Fibroblast of the conjunctiva (primary cell): ENCODE results near the gene STXBP1.
A peak's percentile ranks its signal among the peaks of the same experiment; 100 is the strongest.

Experiments used
- DNase-seq: peaks from one replicate; pipeline ENCODE4 v3.0.0-alpha.2; 2010; ENCODE audit warnings: low read depth

Gene STXBP1

GRCh38 chr9:127611899-127612790, at the start of gene STXBP1:
Gene STXBP1, plus strand, starts transcription at chr9:127612277. Its CDS starts 127 bp downstream, at chr9:127612404.
- peak; percentile 62 for DNase-seq

GRCh38 chr9:127562279-127562796, 49.7 kb upstream of the STXBP1 start:
- no peak for DNase-seq

- DNase-seq: no peak
Measured at GRCh38 chr9:127562841-127563401, 49.2 kb upstream of the STXBP1 start.

GRCh38 chr9:127563579-127563978, 48.5 kb upstream of the STXBP1 start:
- DNase-seq: no peak

GRCh38 chr9:127565231-127565630, 46.8 kb upstream of the STXBP1 start:
- DNase-seq: no peak

GRCh38 chr9:127566351-127567001, 45.6 kb upstream of the STXBP1 start:
- DNase-seq: no peak

- DNase-seq: no peak
Measured at GRCh38 chr9:127567035-127567729, 44.9 kb upstream of the STXBP1 start.

GRCh38 chr9:127567730-127568617, 44.1 kb upstream of the STXBP1 start:
- DNase-seq: no peak

- DNase-seq: no peak
Measured at GRCh38 chr9:127568618-127568970, 43.5 kb upstream of the STXBP1 start.

GRCh38 chr9:127568971-127569885, 42.8 kb upstream of the STXBP1 start:
- DNase-seq: peak; percentile 63

GRCh38 chr9:127569886-127570401, 42.1 kb upstream of the STXBP1 start:
- no peak for DNase-seq

GRCh38 chr9:127570533-127571111, 41.5 kb upstream of the STXBP1 start:
- DNase-seq: no peak

- no peak for DNase-seq
Measured at GRCh38 chr9:127571971-127572370, 40.1 kb upstream of the STXBP1 start.

GRCh38 chr9:127572961-127573721, 38.9 kb upstream of the STXBP1 start:
- DNase-seq: peak; percentile 66

- DNase-seq: no peak
Measured at GRCh38 chr9:127574072-127574993, 37.7 kb upstream of the STXBP1 start.

- no peak for DNase-seq
Measured at GRCh38 chr9:127575875-127576778, 36.0 kb upstream of the STXBP1 start.
